ENCODE results near the gene HK3. TPM values are rescaled to one million over a fixed set of nuclear protein-coding genes. Genes with fewer than 3 reads are reported as not detected.

The HK3 gene
- polyA plus RNA-seq, 1 donor (not counting 4 experiments of a cell fraction or from before 2014, with no cell fraction given): not detected

DNA sequence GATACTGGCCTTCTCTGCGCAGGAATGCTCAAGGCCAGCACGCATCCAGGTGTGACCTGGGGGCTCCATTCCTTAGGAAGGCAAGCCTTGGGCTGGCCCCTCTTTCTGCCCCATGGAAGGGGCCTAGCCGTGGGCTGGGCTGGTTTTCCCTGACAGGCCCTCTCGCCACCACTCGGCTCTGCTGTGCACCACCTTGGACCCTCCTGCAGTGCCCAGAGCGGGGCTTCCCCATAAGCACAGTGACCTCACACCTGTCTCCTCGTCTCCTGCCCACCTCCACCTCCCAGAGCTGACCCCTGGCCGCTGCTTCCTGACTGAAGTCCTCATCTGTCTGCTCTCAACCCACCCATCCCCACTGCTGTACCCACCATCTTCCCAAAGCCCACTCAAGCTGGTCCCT, 67.7 kb downstream of the HK3 start:
- Histone ChIP-seq H3K4me3 (ENCODE audit: control insufficient read depth in 2 of 3, extremely low read depth in 1 of 3, insufficient read depth in 2 of 3, low read depth in 1 of 3, low read length in 3 of 3) (no peak overlapping the region), H3K4me2 (ENCODE audit: control insufficient read depth, extremely low read depth, insufficient read depth, low read depth, low read length) (no peak overlapping the region), H2AFZ (ENCODE audit: control insufficient read depth, low read length) (no peak overlapping the region), H3K9ac (ENCODE audit: control insufficient read depth, extremely low read depth, insufficient read depth, low read length) (no peak overlapping the region), H3K9me1 (ENCODE audit: control insufficient read depth, extremely low read depth, insufficient read depth, low read length) (no peaks in the 10 kb centered on the region), H3K27me3 (ENCODE audit: control insufficient read depth, extremely low read depth, insufficient read depth, low read length) (no peaks in the 10 kb centered on the region), H3K79me2 (ENCODE audit: control insufficient read depth, insufficient read depth, low read length) (no peaks in the 10 kb centered on the region), H4K20me1 (ENCODE audit: control insufficient read depth, extremely low read depth, insufficient read depth, low read length) (no peaks in the 10 kb centered on the region), H3K4me1 (ENCODE audit: control insufficient read depth, extremely low read depth, insufficient read depth, low read length) (no peaks in the 10 kb centered on the region), H3K9me3 (ENCODE audit: control insufficient read depth, low read depth, low read length) (no peaks in the 10 kb centered on the region), H3K36me3 (ENCODE audit: control insufficient read depth in 2 of 2, extremely low read depth in 1 of 2, insufficient read depth in 2 of 2, low read length in 2 of 2) (no peaks in the 10 kb centered on the region), H3K27ac (ENCODE audit: control insufficient read depth, insufficient read depth, low read length) (no peak overlapping the region)
- TF ChIP-seq, protein P1, sequence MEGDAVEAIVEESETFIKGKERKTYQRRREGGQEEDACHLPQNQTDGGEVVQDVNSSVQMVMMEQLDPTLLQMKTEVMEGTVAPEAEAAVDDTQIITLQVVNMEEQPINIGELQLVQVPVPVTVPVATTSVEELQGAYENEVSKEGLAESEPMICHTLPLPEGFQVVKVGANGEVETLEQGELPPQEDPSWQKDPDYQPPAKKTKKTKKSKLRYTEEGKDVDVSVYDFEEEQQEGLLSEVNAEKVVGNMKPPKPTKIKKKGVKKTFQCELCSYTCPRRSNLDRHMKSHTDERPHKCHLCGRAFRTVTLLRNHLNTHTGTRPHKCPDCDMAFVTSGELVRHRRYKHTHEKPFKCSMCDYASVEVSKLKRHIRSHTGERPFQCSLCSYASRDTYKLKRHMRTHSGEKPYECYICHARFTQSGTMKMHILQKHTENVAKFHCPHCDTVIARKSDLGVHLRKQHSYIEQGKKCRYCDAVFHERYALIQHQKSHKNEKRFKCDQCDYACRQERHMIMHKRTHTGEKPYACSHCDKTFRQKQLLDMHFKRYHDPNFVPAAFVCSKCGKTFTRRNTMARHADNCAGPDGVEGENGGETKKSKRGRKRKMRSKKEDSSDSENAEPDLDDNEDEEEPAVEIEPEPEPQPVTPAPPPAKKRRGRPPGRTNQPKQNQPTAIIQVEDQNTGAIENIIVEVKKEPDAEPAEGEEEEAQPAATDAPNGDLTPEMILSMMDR (optimal IDR thresholded peaks at IDR 0.05 in 1 of 3, IDR thresholded peaks at IDR 0.05 in 1 of 3, conservative IDR thresholded peaks at IDR 0.05 in 1 of 3; ENCODE audit: extremely low read depth in 1 of 3, insufficient read depth in 2 of 3, low read length in 3 of 3): no peak
- no peak for TF ChIP-seq EZH2 (IDR thresholded peaks at IDR 0.05; ENCODE audit: low read length)
- DNase-seq (ENCODE audit: low read depth, low spot score): no peak
- dilution Hi-C loops (cut with MboI; ENCODE audit: extremely low pct_ligation_motif_present, low sequenced_read_pairs): no loop called here
- FAIRE-seq: no peak

DNA sequence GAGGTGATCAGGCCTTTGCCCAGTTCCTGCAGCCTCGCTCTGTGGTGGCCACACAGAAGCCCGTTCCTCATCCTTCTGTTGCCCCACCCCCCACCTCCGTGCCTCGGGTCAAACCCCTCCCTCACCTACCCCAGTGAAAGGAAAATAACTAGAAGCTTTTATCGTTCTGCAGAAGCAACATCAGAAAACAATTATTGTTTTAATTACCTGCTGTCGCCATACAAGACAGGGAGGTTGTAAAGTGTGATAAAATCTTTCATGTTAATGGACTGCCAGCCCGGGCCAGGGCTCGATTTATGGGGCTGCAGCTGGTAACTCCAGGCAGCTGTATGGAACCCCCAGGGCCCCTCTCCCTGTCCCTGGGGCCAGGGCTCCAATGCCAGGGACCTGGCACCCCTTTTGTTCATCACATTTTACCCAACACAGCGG, 68.1 kb downstream of the HK3 start:
- no peaks in the 10 kb centered on the region for H3K9me3 ChIP-seq (ENCODE audit: control insufficient read depth, low read depth, low read length)
- H3K4me3 ChIP-seq (ENCODE audit: control insufficient read depth in 2 of 3, extremely low read depth in 1 of 3, insufficient read depth in 2 of 3, low read depth in 1 of 3, low read length in 3 of 3): no peak overlapping the region
- DNase-seq (ENCODE audit: low read depth, low spot score) (no peak), FAIRE-seq (no peak)
- H2AFZ ChIP-seq (ENCODE audit: control insufficient read depth, low read length): no peak overlapping the region
- dilution Hi-C loops (cut with MboI; ENCODE audit: extremely low pct_ligation_motif_present, low sequenced_read_pairs): no loop called here
- no peak overlapping the region for H3K9ac ChIP-seq (ENCODE audit: control insufficient read depth, extremely low read depth, insufficient read depth, low read length)
- H3K79me2 ChIP-seq (ENCODE audit: control insufficient read depth, insufficient read depth, low read length): no peaks in the 10 kb centered on the region
- H3K27me3 ChIP-seq (ENCODE audit: control insufficient read depth, extremely low read depth, insufficient read depth, low read length): no peaks in the 10 kb centered on the region
- no peak overlapping the region for H3K27ac ChIP-seq (ENCODE audit: control insufficient read depth, insufficient read depth, low read length)
- no peaks in the 10 kb centered on the region for H3K36me3 ChIP-seq (ENCODE audit: control insufficient read depth in 2 of 2, extremely low read depth in 1 of 2, insufficient read depth in 2 of 2, low read length in 2 of 2)
- TF ChIP-seq EZH2 (IDR thresholded peaks at IDR 0.05; ENCODE audit: low read length): no peak
- TF ChIP-seq, protein P1 (optimal IDR thresholded peaks at IDR 0.05 in 1 of 3, IDR thresholded peaks at IDR 0.05 in 1 of 3, conservative IDR thresholded peaks at IDR 0.05 in 1 of 3; ENCODE audit: extremely low read depth in 1 of 3, insufficient read depth in 2 of 3, low read length in 3 of 3): no peak
- no peaks in the 10 kb centered on the region for H3K4me1 ChIP-seq (ENCODE audit: control insufficient read depth, extremely low read depth, insufficient read depth, low read length)
- no peaks in the 10 kb centered on the region for H3K9me1 ChIP-seq (ENCODE audit: control insufficient read depth, extremely low read depth, insufficient read depth, low read length)
- H4K20me1 ChIP-seq (ENCODE audit: control insufficient read depth, extremely low read depth, insufficient read depth, low read length): no peaks in the 10 kb centered on the region
- H3K4me2 ChIP-seq (ENCODE audit: control insufficient read depth, extremely low read depth, insufficient read depth, low read depth, low read length): no peak overlapping the region

Other genes with a start within 250 kb of the HK3 start
- gene UNC5A, start 88.8 kb downstream of the HK3 start, polyA plus RNA-seq: 0.03 to 0.05 TPM in 2 of 3 replicates, not detected in the other
- 15.7 to 29.0 TPM (median 22.5 TPM) in 3 replicates for gene UIMC1, start 107.4 kb upstream of the HK3 start, polyA plus RNA-seq
- gene ZNF346, start 123.3 kb upstream of the HK3 start, polyA plus RNA-seq: 9.0 to 12.7 TPM (median 9.5 TPM) in 3 replicates
- 0.62 to 2.2 TPM (median 0.79 TPM) in 3 replicates for gene FGFR4, start 187.6 kb upstream of the HK3 start, polyA plus RNA-seq
- 8.6 to 14.0 TPM (median 13.6 TPM) in 3 replicates for gene NSD1, start 234.4 kb upstream of the HK3 start, polyA plus RNA-seq

Data from keratinocyte (primary cell).